B cell (primary cell): ENCODE data around the gene CRYGB. TPM values are rescaled to one million over a fixed set of nuclear protein-coding genes. Genes with fewer than 3 reads are reported as not detected.

Experiments used
- ATAC-seq: fragments of 200-7000 bp; cut with Tn5 transposase; one replicate; pipeline ENCODE4 v1.10.0; 2021; ENCODE audit warnings: low read depth, mild to moderate bottlenecking, moderate number of reproducible peaks, moderate library complexity
- CTCF ChIA-PET: fragments of 350-600 bp; sonication (Branson Sonifier 250); formaldehyde crosslinking; loops from one replicate; lab custom pipeline; 2021; ENCODE audit warnings: antibody characterized with exemption, inconsistent platforms; lab: Charles Lee
- POLR2A ChIA-PET: fragments of 350-600 bp; sonication (Branson Sonifier 250); formaldehyde crosslinking; loops from one replicate; lab custom pipeline; 2021; ENCODE audit warnings: antibody characterized with exemption; lab: Charles Lee
- DNase-seq: peaks from one replicate; pipeline ENCODE4 v3.0.0; 2013
- H2AFZ ChIP-seq: 2 replicates; pipeline ENCODE4 v1.6.1; 2012; ENCODE audit warnings: mild to moderate bottlenecking, low read depth, low read length; ENCODE audit not compliant: insufficient read depth, poor library complexity, severe bottlenecking
- H3K27ac ChIP-seq, 2 donors: 1 replicate in 1 of 2; 2 replicates in 1 of 2; pipeline ENCODE4 v1.5.1; 2012 to 2013; ENCODE audit warnings: low read length in 2 of 2, mild to moderate bottlenecking in 2 of 2, moderate library complexity in 1 of 2
- H3K27me3 ChIP-seq, 4 experiments: fragments of 200-600 bp in 1 of 4; sonication (generic) in 1 of 4; replicated peaks in 1 of 4; 1 replicate in 2 of 4; 2 replicates in 2 of 4; pipeline versions ENCODE4 v1.6.1 to v1.7.0; 2013 to 2016; ENCODE audit warnings: low read length in 3 of 4, mild to moderate bottlenecking in 2 of 4, mixed read lengths in 1 of 4, moderate library complexity in 1 of 4; ENCODE audit not compliant: insufficient read depth in 4 of 4, control insufficient read depth in 3 of 4; ENCODE audit errors: control extremely low read depth in 1 of 4
- H3K36me3 ChIP-seq, 2 experiments: replicated peaks in 1 of 2; 1 replicate in 1 of 2; 2 replicates in 1 of 2; pipeline versions ENCODE4 v1.6.1 to v1.7.1; 2013; ENCODE audit warnings: low read length in 1 of 2; ENCODE audit not compliant: insufficient read depth in 2 of 2, control insufficient read depth in 1 of 2; ENCODE audit errors: control extremely low read depth in 1 of 2, extremely low read depth in 1 of 2
- H3K4me1 ChIP-seq, 2 donors: fragments of 200-600 bp in 1 of 2; sonication (generic) in 1 of 2; 1 replicate in 1 of 2; 2 replicates in 1 of 2; pipeline versions ENCODE4 v1.5.1 to v1.6.1; 2013 to 2017; ENCODE audit warnings: low read length in 2 of 2; ENCODE audit not compliant: control insufficient read depth in 2 of 2, insufficient read depth in 2 of 2
- H3K4me2 ChIP-seq: replicated peaks from 2 replicates; pipeline ENCODE3; 2012; ENCODE audit warnings: mild to moderate bottlenecking, low read depth, low read length; ENCODE audit not compliant: poor library complexity, severe bottlenecking
- H3K4me3 ChIP-seq, 5 experiments: fragments of 200-600 bp in 1 of 5; sonication (generic) in 1 of 5; 1 replicate in 3 of 5; 2 replicates in 2 of 5; pipeline versions ENCODE4 v1.5.1 to v1.7.0; 2011 to 2016; ENCODE audit warnings: low read length in 4 of 5, mild to moderate bottlenecking in 4 of 5, low read depth in 2 of 5, control low read depth in 1 of 5, moderate library complexity in 1 of 5; ENCODE audit not compliant: insufficient read depth in 1 of 5; ENCODE audit errors: control extremely low read depth in 1 of 5, extremely low read depth in 1 of 5
- H3K79me2 ChIP-seq: fragments of 200-600 bp; sonication (generic); one replicate; pipeline ENCODE4 v1.6.0; 2016; ENCODE audit warnings: low read length; ENCODE audit not compliant: control insufficient read depth, insufficient read depth
- H3K9ac ChIP-seq: fragments of 200-600 bp; sonication (generic); 2 replicates; pipeline ENCODE4 v1.6.1; 2017; ENCODE audit warnings: mild to moderate bottlenecking, low read length, moderate library complexity
- H3K9me3 ChIP-seq, 3 donors: one replicate each; pipeline versions ENCODE4 v1.6.1 to v1.7.1; 2013; ENCODE audit warnings: low read length in 2 of 3; ENCODE audit not compliant: control insufficient read depth in 2 of 3, insufficient read depth in 1 of 3; ENCODE audit errors: control extremely low read depth in 1 of 3
- H4K20me1 ChIP-seq: 2 replicates; pipeline ENCODE4 v1.6.0; 2012; ENCODE audit warnings: mild to moderate bottlenecking, low read length; ENCODE audit not compliant: insufficient read depth, control insufficient read depth, poor library complexity, severe bottlenecking
- H3K27ac Mint-ChIP-seq: one replicate; pipeline ENCODE4 v1.8.0; 2021; ENCODE audit warnings: mixed read lengths
- H3K27me3 Mint-ChIP-seq: one replicate; pipeline ENCODE4 v1.8.0; 2021; ENCODE audit warnings: mixed read lengths
- H3K4me1 Mint-ChIP-seq: one replicate; pipeline ENCODE4 v1.8.0; 2021; ENCODE audit warnings: mixed read lengths
- H3K4me3 Mint-ChIP-seq: one replicate; pipeline ENCODE4 v1.8.0; 2021; ENCODE audit warnings: mixed read lengths
- H3K9me3 Mint-ChIP-seq: one replicate; pipeline ENCODE4 v1.8.0; 2022; ENCODE audit warnings: mixed read lengths; ENCODE audit not compliant: insufficient read depth
- CTCF ChIP-seq: fragments of 200-600 bp; IDR thresholded peaks from one replicate; pipeline ENCODE4 v1.8.0; 2022; ENCODE audit warnings: antibody characterized with exemption, mild to moderate bottlenecking
- EZH2 ChIP-seq: IDR thresholded peaks from 2 replicates; pipeline ENCODE4 v1.6.1; 2012; ENCODE audit warnings: borderline replicate concordance, low read depth, mild to moderate bottlenecking, moderate library complexity, low read length; ENCODE audit not compliant: insufficient read depth, poor library complexity, severe bottlenecking
- WGBS: methylation state at CpG from one replicate; pipeline ENCODE4 v1.1.5; 2013; ENCODE audit warnings: missing lambda C conversion rate; ENCODE audit not compliant: insufficient coverage; 5-methylcytosine and 5-hydroxymethylcytosine counted together
- intact Hi-C: fragments of 100-400 bp; cut with micrococcal nuclease; formaldehyde crosslinking; loops from one replicate; pipeline ENCODE4 v1.10.0; 2022
- polyA minus RNA-seq: library from RNA; depleted of rRNA, polyadenylated mRNA; stranded (reverse); fragments of >200 nt; gene quantifications from 2 replicates; pipeline ENCODE4 v1.2.3, GENCODE V29; 2012
- polyA plus RNA-seq: library from polyadenylated mRNA; depleted of rRNA; stranded (reverse); fragments of >200 nt; gene quantifications from 2 replicates; pipeline ENCODE4 v1.2.3, GENCODE V29; 2012
- total RNA-seq, 2 donors: library from RNA; stranded (reverse); fragments of 120-200 nt in 1 of 2; gene quantifications; 1 replicate in 1 of 2; 2 replicates in 1 of 2; pipeline versions ENCODE4 v1.2.3 to v1.2.4, GENCODE V29; 2013 to 2022

The CRYGB gene
- total RNA-seq, result not detected in 2 replicates
- total RNA-seq (2013), result not detected
- not detected in 2 replicates for polyA plus RNA-seq
- polyA minus RNA-seq, result not detected in 2 replicates

- no peaks in the 10 kb centered on the region for H3K9me3 Mint-ChIP-seq
- no peak within 1 kb of the TSS for H2AFZ ChIP-seq
- H3K4me2 ChIP-seq, result no peak within 1 kb of the TSS
- ChIA-PET CTCF (no interaction called here), POLR2A (interaction anchor here (0.7 kb wide), 1 partner anchor 10 kb away, joined by 6 read pairs; no protein-coding TSS in a partner anchor)
- DNase-seq, result no peak
- H3K4me3 Mint-ChIP-seq, result no peak within 1 kb of the TSS
- no peaks in the 10 kb centered on the region for H3K4me1 Mint-ChIP-seq
- H3K27me3 Mint-ChIP-seq, result peaks cover 14% of the 10 kb centered on the region
- H3K27ac ChIP-seq, result no peak within 1 kb of the TSS
- no peaks in the 10 kb centered on the region for H3K79me2 ChIP-seq
- H3K4me1 ChIP-seq, result no peaks in the 10 kb centered on the region
- H3K9me3 ChIP-seq, result peaks cover 0 to 2% (median 0%) of the 10 kb centered on the region in 3 donors
- no peak within 1 kb of the TSS for H3K4me3 ChIP-seq
- TF ChIP-seq CTCF, result no peak
- TF ChIP-seq EZH2, result no peak
- intact Hi-C loops, result no loop called here
- WGBS, result 70% methylated on average over 6 of the region's 6 CpGs
- no peaks in the 10 kb centered on the region for H4K20me1 ChIP-seq
- H3K27me3 ChIP-seq, result no peaks in the 10 kb centered on the region
- no peaks in the 10 kb centered on the region for H3K36me3 ChIP-seq
- H3K27ac Mint-ChIP-seq, result no peak within 1 kb of the TSS
- H3K9ac ChIP-seq, result no peak within 1 kb of the TSS
- no peak for ATAC-seq
Observed at GRCh38 chr2:208146006-208146405, at the start of gene CRYGB. Gene CRYGB (minus strand): TSS chr2:208146158. CDS start chr2:208146120, 38 bp downstream.

- Histone ChIP-seq H4K20me1 (no peaks in the 10 kb centered on the region), H3K36me3 (no peaks in the 10 kb centered on the region), H3K27ac (no peak overlapping the region), H3K9ac (no peak overlapping the region), H3K4me2 (no peak overlapping the region), H3K79me2 (no peaks in the 10 kb centered on the region), H3K4me3 (no peak overlapping the region), H3K9me3 (no peaks in the 10 kb centered on the region), H3K27me3 (no peaks in the 10 kb centered on the region), H2AFZ (no peak overlapping the region), H3K4me1 (no peaks in the 10 kb centered on the region)
- ChIA-PET CTCF (no interaction called here), POLR2A (no interaction called here)
- Mint-ChIP-seq H3K27ac (no peak overlapping the region), H3K4me1 (no peaks in the 10 kb centered on the region), H3K4me3 (no peak overlapping the region), H3K27me3 (peaks cover 8% of the 10 kb centered on the region), H3K9me3 (no peaks in the 10 kb centered on the region)
- TF ChIP-seq EZH2, result no peak
- no peak for TF ChIP-seq CTCF
- intact Hi-C loops, result no loop called here
- no peak for ATAC-seq
- WGBS, result 81% methylated on average over 3 of the region's 3 CpGs
- DNase-seq, result no peak
Observed at GRCh38 chr2:208195531-208195930, 49.6 kb upstream of the CRYGB start.
